ENCODE results near the gene LDLRAD2. TPM values are rescaled to one million over a fixed set of nuclear protein-coding genes. Genes with fewer than 3 reads are reported as not detected.

The LDLRAD2 gene
- total RNA-seq, 1 experiment from 2014 or later = not detected

DNA sequence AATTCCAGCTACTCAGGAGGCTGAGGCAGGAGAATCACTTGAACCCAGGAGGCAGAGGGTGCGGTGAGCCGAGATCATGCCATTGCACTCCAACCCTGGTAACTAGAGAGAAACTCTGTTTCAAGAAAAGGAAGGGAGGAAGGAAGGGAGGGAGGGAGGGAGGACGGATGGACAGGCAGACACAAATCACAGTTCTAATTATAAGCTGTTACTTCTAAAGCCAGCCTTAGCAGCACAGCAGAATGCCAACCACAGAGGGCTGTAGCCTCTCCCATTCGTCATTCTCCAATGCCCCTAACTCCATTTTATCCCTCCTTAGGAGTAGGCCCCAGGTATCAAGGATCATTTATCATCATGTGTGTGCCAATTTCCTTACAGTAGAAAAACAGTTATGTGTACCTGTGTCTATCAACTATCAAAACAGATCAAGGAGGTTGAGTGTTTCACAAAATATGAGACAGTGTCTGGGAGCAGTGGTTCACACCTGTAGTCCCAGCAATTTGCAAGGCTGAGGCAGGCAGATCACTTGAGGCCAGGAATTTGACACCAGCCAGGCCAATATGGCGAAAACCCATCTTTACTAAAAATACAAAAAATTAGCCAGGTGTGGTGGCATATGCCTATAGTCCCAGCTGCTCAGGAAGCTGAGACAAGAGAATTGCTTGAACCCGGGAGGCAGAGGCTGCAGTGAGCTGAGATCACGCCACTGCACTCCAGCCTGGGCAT, 48.2 kb upstream of the LDLRAD2 start:
- in situ Hi-C loops (cut with HindIII; ENCODE audit: low pct_unique_long_range_greater_than_20kb, low sequenced_read_pairs) = no loop called here
- POLR2A ChIA-PET = no interaction called here
- no TSS peak for BruUV-seq (replicated peaks)
- no peaks in the 10 kb centered on the region for H3K27me3 ChIP-seq (ENCODE audit: control insufficient read depth, insufficient read depth, low read length)
- no peak overlapping the region for H3K4me3 ChIP-seq (ENCODE audit: low read depth in 2 of 2, low read length in 2 of 2)
- no peak for DNase-seq (ENCODE audit: low read depth, low spot score)
- no peaks in the 10 kb centered on the region for H3K36me3 ChIP-seq (ENCODE audit: control insufficient read depth, insufficient read depth, low read length)
- no peaks in the 10 kb centered on the region for H3K9me3 ChIP-seq (ENCODE audit: control insufficient read depth, insufficient read depth, low read depth, low read length)
- no peak for ATAC-seq
- CTCF ChIA-PET = no interaction called here
- H3K27ac ChIP-seq (ENCODE audit: low read length) = no peak overlapping the region
- TF ChIP-seq, protein P1, sequence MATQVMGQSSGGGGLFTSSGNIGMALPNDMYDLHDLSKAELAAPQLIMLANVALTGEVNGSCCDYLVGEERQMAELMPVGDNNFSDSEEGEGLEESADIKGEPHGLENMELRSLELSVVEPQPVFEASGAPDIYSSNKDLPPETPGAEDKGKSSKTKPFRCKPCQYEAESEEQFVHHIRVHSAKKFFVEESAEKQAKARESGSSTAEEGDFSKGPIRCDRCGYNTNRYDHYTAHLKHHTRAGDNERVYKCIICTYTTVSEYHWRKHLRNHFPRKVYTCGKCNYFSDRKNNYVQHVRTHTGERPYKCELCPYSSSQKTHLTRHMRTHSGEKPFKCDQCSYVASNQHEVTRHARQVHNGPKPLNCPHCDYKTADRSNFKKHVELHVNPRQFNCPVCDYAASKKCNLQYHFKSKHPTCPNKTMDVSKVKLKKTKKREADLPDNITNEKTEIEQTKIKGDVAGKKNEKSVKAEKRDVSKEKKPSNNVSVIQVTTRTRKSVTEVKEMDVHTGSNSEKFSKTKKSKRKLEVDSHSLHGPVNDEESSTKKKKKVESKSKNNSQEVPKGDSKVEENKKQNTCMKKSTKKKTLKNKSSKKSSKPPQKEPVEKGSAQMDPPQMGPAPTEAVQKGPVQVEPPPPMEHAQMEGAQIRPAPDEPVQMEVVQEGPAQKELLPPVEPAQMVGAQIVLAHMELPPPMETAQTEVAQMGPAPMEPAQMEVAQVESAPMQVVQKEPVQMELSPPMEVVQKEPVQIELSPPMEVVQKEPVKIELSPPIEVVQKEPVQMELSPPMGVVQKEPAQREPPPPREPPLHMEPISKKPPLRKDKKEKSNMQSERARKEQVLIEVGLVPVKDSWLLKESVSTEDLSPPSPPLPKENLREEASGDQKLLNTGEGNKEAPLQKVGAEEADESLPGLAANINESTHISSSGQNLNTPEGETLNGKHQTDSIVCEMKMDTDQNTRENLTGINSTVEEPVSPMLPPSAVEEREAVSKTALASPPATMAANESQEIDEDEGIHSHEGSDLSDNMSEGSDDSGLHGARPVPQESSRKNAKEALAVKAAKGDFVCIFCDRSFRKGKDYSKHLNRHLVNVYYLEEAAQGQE (IDR thresholded peaks at IDR 0.05; ENCODE audit: insufficient read depth in 1 of 2, low read depth in 2 of 2, low read length in 1 of 2) = no peak
- H3K4me1 ChIP-seq (ENCODE audit: control insufficient read depth, insufficient read depth, low read length) = peaks cover 17% of the 10 kb centered on the region
- intact Hi-C loops (cut with micrococcal nuclease; ENCODE audit: unreplicated experiment) = no loop called here

DNA sequence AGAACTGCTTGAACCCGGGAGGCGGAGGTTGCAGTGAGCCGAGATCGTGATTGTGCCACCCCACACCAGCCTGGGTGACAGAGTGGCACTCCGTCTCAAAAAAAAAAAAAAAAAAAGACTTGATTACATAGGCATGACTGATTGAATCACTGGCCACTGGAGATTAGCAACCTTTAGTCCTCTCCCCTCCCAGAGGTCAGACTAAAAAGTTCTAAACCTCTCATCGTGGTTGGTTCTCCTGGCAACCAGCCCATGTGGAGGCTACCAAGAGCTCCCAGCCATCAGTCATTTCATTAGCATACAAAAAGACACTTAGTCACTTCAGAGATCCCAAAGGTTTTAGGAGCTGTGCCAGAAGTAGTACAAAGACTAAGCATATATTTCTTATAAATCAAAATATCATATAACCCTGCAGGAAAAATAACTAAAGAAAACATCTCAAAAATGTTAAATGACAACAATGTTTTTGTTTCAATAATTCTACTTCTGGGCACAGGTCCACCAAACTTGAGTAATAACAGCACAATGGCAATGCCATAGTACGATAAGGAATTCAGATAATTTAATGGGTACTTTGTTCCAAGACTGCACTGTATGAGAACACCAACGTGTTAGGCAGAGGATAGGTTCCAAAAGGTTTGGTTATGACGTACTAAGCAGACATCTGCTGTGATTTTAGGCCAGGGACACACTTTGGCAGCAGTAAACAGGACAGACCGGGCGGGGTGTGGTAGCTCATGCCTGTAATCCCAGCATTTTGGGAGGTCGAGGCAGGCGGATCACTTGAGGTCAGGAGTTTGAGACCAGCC, 47.2 kb upstream of the LDLRAD2 start:
- BruUV-seq (replicated peaks) = no TSS peak
- intact Hi-C loops (cut with micrococcal nuclease; ENCODE audit: unreplicated experiment) = no loop called here
- in situ Hi-C loops (cut with HindIII; ENCODE audit: low pct_unique_long_range_greater_than_20kb, low sequenced_read_pairs) = no loop called here
- ChIA-PET CTCF (no interaction called here), POLR2A (interaction anchor here (0.6 to 0.7 kb wide), 2 partner anchors 69 to 746 kb away, joined by 3 to 13 read pairs; no protein-coding TSS in a partner anchor)
- no peaks in the 10 kb centered on the region for H3K9me3 ChIP-seq (ENCODE audit: control insufficient read depth, insufficient read depth, low read depth, low read length)
- H3K4me1 ChIP-seq (ENCODE audit: control insufficient read depth, insufficient read depth, low read length) = peaks cover 17% of the 10 kb centered on the region
- H3K36me3 ChIP-seq (ENCODE audit: control insufficient read depth, insufficient read depth, low read length) = no peaks in the 10 kb centered on the region
- ATAC-seq = peak; percentile 79
- no peak for DNase-seq (ENCODE audit: low read depth, low spot score)
- no peak for TF ChIP-seq SIN3A (IDR thresholded peaks at IDR 0.05; ENCODE audit: borderline replicate concordance, insufficient read depth, low read depth, low read length)
- no peak for TF ChIP-seq TCF7L2 (IDR thresholded peaks at IDR 0.05; ENCODE audit: low read depth, low read length)
- TF ChIP-seq, protein P2, sequence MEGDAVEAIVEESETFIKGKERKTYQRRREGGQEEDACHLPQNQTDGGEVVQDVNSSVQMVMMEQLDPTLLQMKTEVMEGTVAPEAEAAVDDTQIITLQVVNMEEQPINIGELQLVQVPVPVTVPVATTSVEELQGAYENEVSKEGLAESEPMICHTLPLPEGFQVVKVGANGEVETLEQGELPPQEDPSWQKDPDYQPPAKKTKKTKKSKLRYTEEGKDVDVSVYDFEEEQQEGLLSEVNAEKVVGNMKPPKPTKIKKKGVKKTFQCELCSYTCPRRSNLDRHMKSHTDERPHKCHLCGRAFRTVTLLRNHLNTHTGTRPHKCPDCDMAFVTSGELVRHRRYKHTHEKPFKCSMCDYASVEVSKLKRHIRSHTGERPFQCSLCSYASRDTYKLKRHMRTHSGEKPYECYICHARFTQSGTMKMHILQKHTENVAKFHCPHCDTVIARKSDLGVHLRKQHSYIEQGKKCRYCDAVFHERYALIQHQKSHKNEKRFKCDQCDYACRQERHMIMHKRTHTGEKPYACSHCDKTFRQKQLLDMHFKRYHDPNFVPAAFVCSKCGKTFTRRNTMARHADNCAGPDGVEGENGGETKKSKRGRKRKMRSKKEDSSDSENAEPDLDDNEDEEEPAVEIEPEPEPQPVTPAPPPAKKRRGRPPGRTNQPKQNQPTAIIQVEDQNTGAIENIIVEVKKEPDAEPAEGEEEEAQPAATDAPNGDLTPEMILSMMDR (IDR thresholded peaks at IDR 0.05) = no peak
- TF ChIP-seq, protein P1 (IDR thresholded peaks at IDR 0.05; ENCODE audit: insufficient read depth in 1 of 2, low read depth in 2 of 2, low read length in 1 of 2) = no peak
- no peak for TF ChIP-seq POLR2AphosphoS5 (IDR thresholded peaks at IDR 0.05; ENCODE audit: low read depth, low read length)
- H3K4me3 ChIP-seq (ENCODE audit: low read depth in 2 of 2, low read length in 2 of 2) = no peak overlapping the region
- no peak overlapping the region for H3K27ac ChIP-seq (ENCODE audit: low read length)
- H3K27me3 ChIP-seq (ENCODE audit: control insufficient read depth, insufficient read depth, low read length) = no peaks in the 10 kb centered on the region

All from Panc1 (cell line).